HCT116 (cell line): ENCODE data around the gene PDE1A. TPM values are rescaled to one million over a fixed set of nuclear protein-coding genes. Genes with fewer than 3 reads are reported as not detected.

ENCODE experiments used
- ATAC-seq: fragments of 200-7000 bp; cut with Tn5 transposase; 2 replicates; pipeline ENCODE4 v1.9.1; 2020; ENCODE audit warnings: mild to moderate bottlenecking, moderate library complexity
- BruUV-seq: library from RNA; stranded (reverse); fragments of 400-500 nt; replicated peaks from 2 replicates; lab custom pipeline; 2021; lab: Mats Ljungman, UMichigan
- CTCF ChIA-PET: fragments of 300-600 bp; sonication (Branson Sonifier 250); formaldehyde crosslinking; loops from one replicate; lab custom pipeline; 2021; ENCODE audit warnings: antibody characterized with exemption; lab: Charles Lee
- POLR2A ChIA-PET: fragments of 300-600, 350-600 bp; sonication (Branson Sonifier 250); formaldehyde crosslinking; loops from one replicate; lab custom pipeline; 2021; ENCODE audit warnings: antibody characterized with exemption; lab: Charles Lee
- RAD21 ChIA-PET, 2 experiments: fragments of 300-600 bp; sonication (Branson Sonifier 250); formaldehyde crosslinking; loops; one replicate each; lab custom pipeline; 2023; ENCODE audit warnings: low total read pairs in 2 of 2; ENCODE audit not compliant: uncharacterized antibody in 2 of 2, unreplicated experiment in 2 of 2, low non-redundant PET in 1 of 2; lab: Charles Lee
- DNase-seq: peaks from one replicate; pipeline ENCODE4 v3.0.0-alpha.2; 2010; ENCODE audit warnings: low read depth, low spot score
- H2AFZ ChIP-seq: fragments of 200-600 bp; shearing (Covaris generic), sonication (generic); 2 replicates; pipeline ENCODE4 v1.6.1; 2017; ENCODE audit warnings: low read depth, mixed run types, mixed read lengths, antibody characterized with exemption, low read length; ENCODE audit not compliant: poor library complexity, severe bottlenecking
- H3K27ac ChIP-seq: 2 replicates; pipeline ENCODE4 v1.5.1; 2012; ENCODE audit warnings: low read depth, low read length
- H3K27me3 ChIP-seq: fragments of 200-600 bp; sonication (generic); 2 replicates; pipeline ENCODE4 v1.6.1; 2016; ENCODE audit warnings: mixed run types, low read length, mixed read lengths; ENCODE audit not compliant: insufficient read depth
- H3K36me3 ChIP-seq, 2 experiments: fragments of 200-500 bp in 1 of 2; fragments of 200-600 bp in 1 of 2; sonication (Bioruptor generic) in 1 of 2; sonication (generic) in 1 of 2; 2 replicates each; pipeline versions ENCODE4 v1.5.1 to v1.6.1; 2014 to 2016; ENCODE audit warnings: low read length in 2 of 2, inconsistent platforms in 1 of 2, mixed read lengths in 1 of 2, mixed run types in 1 of 2; ENCODE audit not compliant: insufficient read depth in 2 of 2, control insufficient read depth in 1 of 2
- H3K4me1 ChIP-seq, 2 experiments: fragments of 200-600 bp in 1 of 2; sonication (generic) in 1 of 2; 2 replicates each; pipeline versions ENCODE4 v1.5.1 to v1.6.1; 2012 to 2017; ENCODE audit warnings: low read length in 2 of 2, inconsistent platforms in 1 of 2, mild to moderate bottlenecking in 1 of 2, mixed read lengths in 1 of 2, mixed run types in 1 of 2, moderate library complexity in 1 of 2; ENCODE audit not compliant: insufficient read depth in 2 of 2, control insufficient read depth in 1 of 2
- H3K4me2 ChIP-seq: fragments of 200-600 bp; sonication (generic); 2 replicates; pipeline ENCODE4 v1.6.1; 2017; ENCODE audit warnings: mixed run types, low read length, mixed read lengths
- H3K4me3 ChIP-seq, 2 experiments: fragments of 200-600 bp in 1 of 2; sonication (generic) in 1 of 2; replicated peaks in 1 of 2; 2 replicates each; pipeline ENCODE4 v1.5.1; 2011 to 2016; ENCODE audit warnings: low read length in 2 of 2, control low read depth in 1 of 2, low read depth in 1 of 2, mild to moderate bottlenecking in 1 of 2, mixed read lengths in 1 of 2, mixed run types in 1 of 2
- H3K79me2 ChIP-seq: fragments of 200-600 bp; sonication (generic); 2 replicates; pipeline ENCODE4 v1.6.1; 2017; ENCODE audit warnings: mild to moderate bottlenecking, mixed run types, low read length, moderate library complexity, mixed read lengths; ENCODE audit not compliant: insufficient read depth
- H3K9ac ChIP-seq: fragments of 200-600 bp; sonication (generic); 2 replicates; pipeline ENCODE4 v1.6.1; 2016; ENCODE audit warnings: low read length, mixed read lengths
- H3K9me2 ChIP-seq: fragments of 200-600 bp; sonication (generic), shearing (Covaris generic); 2 replicates; pipeline ENCODE4 v1.6.1; 2017; ENCODE audit warnings: mixed run types, mild to moderate bottlenecking, moderate library complexity; ENCODE audit not compliant: insufficient read depth
- H3K9me3 ChIP-seq, 2 experiments: fragments of 200-500 bp in 1 of 2; fragments of 200-600 bp in 1 of 2; sonication (Bioruptor generic) in 1 of 2; sonication (generic) in 1 of 2; 2 replicates each; pipeline ENCODE4 v1.6.1; 2014 to 2017; ENCODE audit warnings: low read length in 2 of 2, mixed read lengths in 2 of 2, inconsistent platforms in 1 of 2, low read depth in 1 of 2, mild to moderate bottlenecking in 1 of 2, mixed run types in 1 of 2, moderate library complexity in 1 of 2; ENCODE audit not compliant: control insufficient read depth in 1 of 2, insufficient read depth in 1 of 2
- H4K20me1 ChIP-seq: fragments of 200-600 bp; sonication (generic), shearing (Covaris generic); 2 replicates; pipeline ENCODE4 v1.6.1; 2017; ENCODE audit warnings: mixed run types, mild to moderate bottlenecking, moderate library complexity; ENCODE audit not compliant: insufficient read depth
- CEBPB ChIP-seq: IDR thresholded peaks from 2 replicates; pipeline ENCODE4 v1.6.1; 2012; ENCODE audit warnings: low read depth
- EGR1 ChIP-seq: IDR thresholded peaks from 2 replicates; pipeline ENCODE4 v1.6.1; 2012; ENCODE audit warnings: low read depth
- ELF1 ChIP-seq: IDR thresholded peaks from 2 replicates; pipeline ENCODE4 v1.6.1; 2012; ENCODE audit warnings: low read depth, borderline replicate concordance
- EZH2phosphoT487 ChIP-seq: fragments of 200-600 bp; IDR thresholded peaks from 2 replicates; pipeline ENCODE4 v1.6.1; 2018; ENCODE audit warnings: antibody characterized with exemption, borderline replicate concordance
- FOSL1 ChIP-seq: IDR thresholded peaks from 2 replicates; pipeline ENCODE4 v1.6.1; 2012; ENCODE audit warnings: low read depth
- JUND ChIP-seq: IDR thresholded peaks from 2 replicates; pipeline ENCODE4 v1.6.1; 2012
- POLR2A ChIP-seq: IDR thresholded peaks from 2 replicates; pipeline ENCODE4 v1.7.0; 2011; ENCODE audit warnings: borderline replicate concordance; ENCODE audit not compliant: insufficient read depth, insufficient read length; ENCODE audit errors: extremely low read depth
- RAD21 ChIP-seq: IDR thresholded peaks from 2 replicates; pipeline ENCODE4 v1.6.1; 2012; ENCODE audit warnings: low read depth, mild to moderate bottlenecking
- SIN3A ChIP-seq: IDR thresholded peaks from 2 replicates; pipeline ENCODE4 v1.6.1; 2012; ENCODE audit warnings: low read depth
- SP1 ChIP-seq: IDR thresholded peaks from 2 replicates; pipeline ENCODE4 v1.6.1; 2012; ENCODE audit warnings: low read depth
- SRF ChIP-seq: IDR thresholded peaks from 2 replicates; pipeline ENCODE4 v1.6.1; 2012; ENCODE audit warnings: low read depth
- TCF7L2 ChIP-seq: IDR thresholded peaks from 2 replicates; pipeline ENCODE4 v1.7.0; 2011; ENCODE audit warnings: borderline replicate concordance, inconsistent platforms; ENCODE audit not compliant: insufficient read depth, insufficient read length; ENCODE audit errors: extremely low read depth
- YY1 ChIP-seq: IDR thresholded peaks from 2 replicates; pipeline ENCODE4 v1.6.1; 2011; ENCODE audit warnings: low read length, low read depth, moderate library complexity, mild to moderate bottlenecking; ENCODE audit not compliant: insufficient replicate concordance; ENCODE audit errors: extremely low read depth
- ZFX ChIP-seq: fragments of 450-650 bp; IDR thresholded peaks from 2 replicates; pipeline ENCODE4 v1.6.1; 2017
- ZNF274 ChIP-seq: fragments of 200-500 bp; sonication (Bioruptor generic); IDR thresholded peaks from 2 replicates; pipeline ENCODE4 v1.6.1; 2014; ENCODE audit warnings: mild to moderate bottlenecking, low read depth, low read length, inconsistent platforms
- intact Hi-C: fragments of 100-400 bp; cut with micrococcal nuclease; formaldehyde crosslinking; loops from 2 replicates; pipeline ENCODE4 v1.10.0; 2022
- total RNA-seq: library from RNA; stranded (reverse); gene quantifications from one replicate; pipeline ENCODE4 v1.2.1, GENCODE V29; 2021; ENCODE audit not compliant: unreplicated experiment
- TF ChIP-seq, protein P1 (sequence below), 3 experiments: fragments of 200-600 bp in 1 of 3; sonication (generic) in 1 of 3; IDR thresholded peaks in 2 of 3; conservative IDR thresholded peaks in 1 of 3; 2 replicates each; pipeline ENCODE4 v1.5.1; 2012 to 2017; ENCODE audit warnings: low read depth in 2 of 3, low read length in 2 of 3, antibody characterized with exemption in 1 of 3, borderline replicate concordance in 1 of 3, control low read depth in 1 of 3, mild to moderate bottlenecking in 1 of 3, mixed read lengths in 1 of 3, mixed run types in 1 of 3, moderate library complexity in 1 of 3; ENCODE audit not compliant: insufficient read depth in 1 of 3
- TF ChIP-seq, protein P2 (sequence below): IDR thresholded peaks from 2 replicates; pipeline ENCODE4 v1.6.1; 2012
- TF ChIP-seq, protein P3 (sequence below): IDR thresholded peaks from 2 replicates; pipeline ENCODE4 v1.6.1; 2012
- TF ChIP-seq, protein P4 (sequence below): IDR thresholded peaks from 2 replicates; pipeline ENCODE4 v1.6.1; 2011; ENCODE audit warnings: mild to moderate bottlenecking, low read length, moderate library complexity; ENCODE audit not compliant: insufficient replicate concordance; ENCODE audit errors: extremely low read depth

Gene PDE1A
- total RNA-seq, 1 experiment from 2014 or later, result 0.12 TPM

DNA sequence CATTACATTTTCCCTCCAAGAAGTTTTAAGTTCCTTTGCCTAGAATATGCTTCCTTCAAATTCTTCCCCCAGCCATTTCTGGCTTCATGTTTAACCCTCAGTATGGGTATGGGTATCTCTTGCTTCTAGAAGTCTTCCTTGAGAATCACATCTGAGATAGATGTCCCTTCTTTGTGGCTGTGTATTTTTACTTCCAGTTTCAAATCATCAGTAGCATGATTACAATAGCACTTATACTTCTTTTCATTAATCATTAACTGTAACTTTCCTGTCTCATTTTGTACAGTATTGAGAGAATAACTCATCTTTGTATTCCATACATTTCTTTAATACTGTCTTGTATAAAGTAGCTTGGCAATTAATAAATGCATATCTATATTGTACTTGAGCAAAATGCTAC is 17.3 kb upstream of the PDE1A start:
- CTCF ChIA-PET, result no interaction called here
- no peak for DNase-seq
- H3K9ac ChIP-seq, result no peak overlapping the region
- no peak overlapping the region for H3K4me2 ChIP-seq
- RAD21 ChIA-PET, result no interaction called here
- no peaks in the 10 kb centered on the region for H4K20me1 ChIP-seq
- H3K27ac ChIP-seq, result no peak overlapping the region
- H3K4me1 ChIP-seq, result no peaks in the 10 kb centered on the region
- H3K9me3 ChIP-seq, result no peaks in the 10 kb centered on the region
- no TSS peak for BruUV-seq
- TF ChIP-seq SRF, result no peak
- no peak for TF ChIP-seq ZNF274
- TF ChIP-seq TCF7L2, result no peak
- TF ChIP-seq, protein P1, sequence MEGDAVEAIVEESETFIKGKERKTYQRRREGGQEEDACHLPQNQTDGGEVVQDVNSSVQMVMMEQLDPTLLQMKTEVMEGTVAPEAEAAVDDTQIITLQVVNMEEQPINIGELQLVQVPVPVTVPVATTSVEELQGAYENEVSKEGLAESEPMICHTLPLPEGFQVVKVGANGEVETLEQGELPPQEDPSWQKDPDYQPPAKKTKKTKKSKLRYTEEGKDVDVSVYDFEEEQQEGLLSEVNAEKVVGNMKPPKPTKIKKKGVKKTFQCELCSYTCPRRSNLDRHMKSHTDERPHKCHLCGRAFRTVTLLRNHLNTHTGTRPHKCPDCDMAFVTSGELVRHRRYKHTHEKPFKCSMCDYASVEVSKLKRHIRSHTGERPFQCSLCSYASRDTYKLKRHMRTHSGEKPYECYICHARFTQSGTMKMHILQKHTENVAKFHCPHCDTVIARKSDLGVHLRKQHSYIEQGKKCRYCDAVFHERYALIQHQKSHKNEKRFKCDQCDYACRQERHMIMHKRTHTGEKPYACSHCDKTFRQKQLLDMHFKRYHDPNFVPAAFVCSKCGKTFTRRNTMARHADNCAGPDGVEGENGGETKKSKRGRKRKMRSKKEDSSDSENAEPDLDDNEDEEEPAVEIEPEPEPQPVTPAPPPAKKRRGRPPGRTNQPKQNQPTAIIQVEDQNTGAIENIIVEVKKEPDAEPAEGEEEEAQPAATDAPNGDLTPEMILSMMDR (IDR thresholded peaks at IDR 0.05 in 2 of 3, conservative IDR thresholded peaks at IDR 0.05 in 1 of 3; ENCODE audit: borderline replicate concordance in 1 of 3, insufficient read depth in 1 of 3, low read depth in 2 of 3, low read length in 2 of 3), result no peak
- TF ChIP-seq EZH2phosphoT487, result no peak
- no peak for TF ChIP-seq YY1
- TF ChIP-seq CEBPB, result no peak
- TF ChIP-seq FOSL1, result no peak
- TF ChIP-seq RAD21, result no peak
- TF ChIP-seq ZFX, result no peak
- no peak for TF ChIP-seq SP1
- no peak for TF ChIP-seq SIN3A
- no peak for TF ChIP-seq ELF1
- TF ChIP-seq EGR1, result no peak
- TF ChIP-seq, protein P2, sequence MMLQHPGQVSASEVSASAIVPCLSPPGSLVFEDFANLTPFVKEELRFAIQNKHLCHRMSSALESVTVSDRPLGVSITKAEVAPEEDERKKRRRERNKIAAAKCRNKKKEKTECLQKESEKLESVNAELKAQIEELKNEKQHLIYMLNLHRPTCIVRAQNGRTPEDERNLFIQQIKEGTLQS, result no peak
- TF ChIP-seq POLR2A, result no peak
- TF ChIP-seq, protein P3, sequence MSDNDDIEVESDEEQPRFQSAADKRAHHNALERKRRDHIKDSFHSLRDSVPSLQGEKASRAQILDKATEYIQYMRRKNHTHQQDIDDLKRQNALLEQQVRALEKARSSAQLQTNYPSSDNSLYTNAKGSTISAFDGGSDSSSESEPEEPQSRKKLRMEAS, result no peak
- no peak for TF ChIP-seq JUND
- TF ChIP-seq, protein P4, sequence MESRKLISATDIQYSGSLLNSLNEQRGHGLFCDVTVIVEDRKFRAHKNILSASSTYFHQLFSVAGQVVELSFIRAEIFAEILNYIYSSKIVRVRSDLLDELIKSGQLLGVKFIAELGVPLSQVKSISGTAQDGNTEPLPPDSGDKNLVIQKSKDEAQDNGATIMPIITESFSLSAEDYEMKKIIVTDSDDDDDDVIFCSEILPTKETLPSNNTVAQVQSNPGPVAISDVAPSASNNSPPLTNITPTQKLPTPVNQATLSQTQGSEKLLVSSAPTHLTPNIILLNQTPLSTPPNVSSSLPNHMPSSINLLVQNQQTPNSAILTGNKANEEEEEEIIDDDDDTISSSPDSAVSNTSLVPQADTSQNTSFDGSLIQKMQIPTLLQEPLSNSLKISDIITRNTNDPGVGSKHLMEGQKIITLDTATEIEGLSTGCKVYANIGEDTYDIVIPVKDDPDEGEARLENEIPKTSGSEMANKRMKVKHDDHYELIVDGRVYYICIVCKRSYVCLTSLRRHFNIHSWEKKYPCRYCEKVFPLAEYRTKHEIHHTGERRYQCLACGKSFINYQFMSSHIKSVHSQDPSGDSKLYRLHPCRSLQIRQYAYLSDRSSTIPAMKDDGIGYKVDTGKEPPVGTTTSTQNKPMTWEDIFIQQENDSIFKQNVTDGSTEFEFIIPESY, result no peak
- no peak overlapping the region for H3K4me3 ChIP-seq
- no peaks in the 10 kb centered on the region for H3K79me2 ChIP-seq
- H3K36me3 ChIP-seq, result no peaks in the 10 kb centered on the region
- H3K27me3 ChIP-seq, result no peaks in the 10 kb centered on the region
- H3K9me2 ChIP-seq, result no peaks in the 10 kb centered on the region
- intact Hi-C loops, result no loop called here
- H2AFZ ChIP-seq, result no peak overlapping the region
- POLR2A ChIA-PET, result no interaction called here
- no peak for ATAC-seq
